Measurements from ENCODE around the gene FHIP1A.

FHIP1A gene

GRCh38 chr4:151428346-151428745 lies 19.4 kb downstream of the FHIP1A start:
- DNase-seq (ENCODE audit: low read depth): peak; percentile 60
- no peak for TF ChIP-seq CTCF (IDR thresholded peaks at IDR 0.05; ENCODE audit: insufficient read depth, low read depth, low read length, missing control alignments)
- H3K4me3 ChIP-seq (ENCODE audit: low read length): no peak overlapping the region

DNA sequence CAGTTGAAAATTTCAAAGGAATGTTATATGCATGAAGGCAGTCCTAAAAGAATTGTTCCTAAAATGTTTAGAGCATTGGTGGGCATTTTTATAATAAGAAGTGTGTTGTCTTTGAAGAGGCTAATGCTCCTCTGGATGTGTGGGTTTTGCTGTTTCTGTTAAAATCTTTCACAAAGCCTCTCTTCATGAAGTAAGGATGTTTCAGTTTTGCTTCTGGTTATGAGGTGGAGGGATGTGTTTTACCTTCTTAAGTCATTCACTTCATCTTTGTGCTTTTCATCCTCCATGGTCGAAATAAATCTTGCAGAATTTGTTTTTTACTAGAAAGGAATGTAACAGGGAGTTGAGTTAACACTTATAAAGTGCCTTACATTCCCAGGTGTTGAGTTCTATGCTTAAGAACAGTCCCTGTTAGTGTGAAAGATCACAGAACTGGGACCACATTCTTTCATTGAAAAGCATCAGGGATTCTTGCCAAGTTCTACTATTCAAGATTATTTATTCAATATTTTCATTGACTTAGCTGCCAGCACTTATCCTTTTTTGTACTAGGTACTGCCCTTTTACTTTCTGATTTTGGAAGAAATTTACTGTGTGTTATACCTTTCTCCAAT lies 21.1 kb downstream of the FHIP1A start:
- H3K4me3 ChIP-seq (ENCODE audit: low read length): no peak overlapping the region
- no peak for TF ChIP-seq CTCF (IDR thresholded peaks at IDR 0.05; ENCODE audit: insufficient read depth, low read depth, low read length, missing control alignments)
- DNase-seq (ENCODE audit: low read depth): no peak

DNA sequence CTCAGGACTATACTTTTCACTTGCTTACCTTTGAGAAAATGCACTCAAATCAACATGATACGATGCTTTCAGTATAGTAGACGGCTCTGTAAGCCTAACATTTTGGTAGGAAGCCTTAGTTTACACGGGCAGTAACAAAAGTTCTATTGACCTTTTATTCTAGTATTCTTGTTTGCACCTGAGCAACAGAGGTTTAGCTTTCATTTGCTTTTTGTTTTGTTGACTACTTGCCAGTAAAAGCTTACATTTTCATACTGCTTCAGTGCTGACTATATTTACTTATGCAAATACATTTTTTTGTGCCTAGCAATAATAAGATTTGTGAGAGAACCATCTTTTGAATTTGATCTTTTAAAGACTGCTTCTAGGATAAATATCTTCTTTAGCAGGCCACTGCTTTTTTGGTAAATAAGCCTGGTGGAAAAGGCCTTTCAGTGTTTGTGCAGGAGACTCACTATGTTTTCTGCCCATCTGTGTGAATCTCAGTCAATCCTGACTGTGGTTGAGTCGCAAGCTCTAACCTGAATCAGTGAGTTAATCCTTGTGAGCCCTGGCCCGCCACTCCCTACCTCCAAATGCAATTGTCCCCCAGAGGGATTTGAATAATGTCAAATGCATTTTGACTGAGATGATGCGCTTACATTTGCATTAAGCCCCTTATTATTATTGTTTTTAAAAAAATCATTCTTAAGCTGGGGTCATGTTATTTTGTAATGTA lies 21.9 kb downstream of the FHIP1A start:
- H3K4me3 ChIP-seq (ENCODE audit: low read length): no peak overlapping the region
- TF ChIP-seq CTCF (IDR thresholded peaks at IDR 0.05; ENCODE audit: insufficient read depth, low read depth, low read length, missing control alignments): no peak
- DNase-seq (ENCODE audit: low read depth): peak; percentile 71

DNA sequence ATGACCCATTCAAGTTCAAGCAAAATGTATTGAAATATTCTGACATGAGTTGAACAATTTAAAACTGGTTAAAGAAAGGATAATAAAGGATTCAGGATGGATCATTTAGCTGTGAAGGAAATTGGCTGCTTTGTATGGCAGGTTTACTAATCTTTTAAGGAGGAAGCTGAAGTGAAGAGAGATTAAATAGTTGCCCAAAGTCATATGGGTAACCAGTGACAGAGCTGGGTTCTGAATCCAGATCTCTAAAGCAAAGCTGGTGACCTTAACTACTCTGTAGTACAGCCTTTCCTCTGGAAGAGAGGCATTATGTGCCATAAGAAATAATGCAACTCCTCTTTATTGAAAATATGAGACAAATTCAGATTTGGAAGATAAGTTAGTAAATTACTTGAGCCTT lies 22.8 kb downstream of the FHIP1A start:
- no peak for TF ChIP-seq CTCF (IDR thresholded peaks at IDR 0.05; ENCODE audit: insufficient read depth, low read depth, low read length, missing control alignments)
- DNase-seq (ENCODE audit: low read depth): no peak
- H3K4me3 ChIP-seq (ENCODE audit: low read length): no peak overlapping the region

GRCh38 chr4:151432654-151433053 lies 23.7 kb downstream of the FHIP1A start:
- no peak for DNase-seq (ENCODE audit: low read depth)
- no peak overlapping the region for H3K4me3 ChIP-seq (ENCODE audit: low read length)
- TF ChIP-seq CTCF (IDR thresholded peaks at IDR 0.05; ENCODE audit: insufficient read depth, low read depth, low read length, missing control alignments): no peak

GRCh38 chr4:151434183-151434860 lies 25.3 kb downstream of the FHIP1A start:
- no peak overlapping the region for H3K4me3 ChIP-seq (ENCODE audit: low read length)
- DNase-seq (ENCODE audit: low read depth): peak; percentile 71
- TF ChIP-seq CTCF (IDR thresholded peaks at IDR 0.05; ENCODE audit: insufficient read depth, low read depth, low read length, missing control alignments): no peak

Data from epithelial cell of esophagus (primary cell).